ENCODE results near the gene FBXL2. TPM values are rescaled to one million over a fixed set of nuclear protein-coding genes. Genes with fewer than 3 reads are reported as not detected.

FBXL2 gene
- total RNA-seq, 3 donors from 2014 or later, result 0.43 to 5.6 (median 1.2) TPM

DNA sequence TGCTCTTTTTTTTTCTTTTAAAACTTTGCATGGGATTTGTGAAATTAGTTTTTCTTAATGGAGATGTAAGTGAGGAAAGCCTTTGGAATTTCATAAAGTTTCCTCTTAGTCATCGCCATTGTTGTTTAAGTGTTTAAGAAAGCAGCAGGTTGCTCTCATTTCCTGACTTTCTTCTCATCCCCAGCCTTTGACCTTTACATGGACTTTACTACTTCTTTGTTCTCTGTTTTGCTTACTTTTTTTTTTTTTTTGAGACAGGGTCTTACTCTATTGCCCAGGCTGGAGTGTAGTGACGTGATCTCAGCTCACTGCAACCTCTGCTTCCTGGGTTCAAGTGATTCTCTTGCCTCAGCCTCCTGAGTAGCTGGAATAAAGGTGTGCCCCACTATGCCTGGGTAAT, 38.6 kb downstream of the FBXL2 start:
- TF ChIP-seq, protein P1, sequence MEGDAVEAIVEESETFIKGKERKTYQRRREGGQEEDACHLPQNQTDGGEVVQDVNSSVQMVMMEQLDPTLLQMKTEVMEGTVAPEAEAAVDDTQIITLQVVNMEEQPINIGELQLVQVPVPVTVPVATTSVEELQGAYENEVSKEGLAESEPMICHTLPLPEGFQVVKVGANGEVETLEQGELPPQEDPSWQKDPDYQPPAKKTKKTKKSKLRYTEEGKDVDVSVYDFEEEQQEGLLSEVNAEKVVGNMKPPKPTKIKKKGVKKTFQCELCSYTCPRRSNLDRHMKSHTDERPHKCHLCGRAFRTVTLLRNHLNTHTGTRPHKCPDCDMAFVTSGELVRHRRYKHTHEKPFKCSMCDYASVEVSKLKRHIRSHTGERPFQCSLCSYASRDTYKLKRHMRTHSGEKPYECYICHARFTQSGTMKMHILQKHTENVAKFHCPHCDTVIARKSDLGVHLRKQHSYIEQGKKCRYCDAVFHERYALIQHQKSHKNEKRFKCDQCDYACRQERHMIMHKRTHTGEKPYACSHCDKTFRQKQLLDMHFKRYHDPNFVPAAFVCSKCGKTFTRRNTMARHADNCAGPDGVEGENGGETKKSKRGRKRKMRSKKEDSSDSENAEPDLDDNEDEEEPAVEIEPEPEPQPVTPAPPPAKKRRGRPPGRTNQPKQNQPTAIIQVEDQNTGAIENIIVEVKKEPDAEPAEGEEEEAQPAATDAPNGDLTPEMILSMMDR (IDR thresholded peaks at IDR 0.05), result no peak
- no peaks in the 10 kb centered on the region for H3K4me1 ChIP-seq (ENCODE audit: low read depth)
- no peaks in the 10 kb centered on the region for H3K36me3 ChIP-seq (ENCODE audit: low read depth)
- no peaks in the 10 kb centered on the region for H3K9me3 ChIP-seq
- intact Hi-C loops (cut with DNase I, micrococcal nuclease), result no loop called here
- no peak for ATAC-seq
- DNase-seq, result no peak
- no peak overlapping the region for H3K4me3 ChIP-seq

DNA sequence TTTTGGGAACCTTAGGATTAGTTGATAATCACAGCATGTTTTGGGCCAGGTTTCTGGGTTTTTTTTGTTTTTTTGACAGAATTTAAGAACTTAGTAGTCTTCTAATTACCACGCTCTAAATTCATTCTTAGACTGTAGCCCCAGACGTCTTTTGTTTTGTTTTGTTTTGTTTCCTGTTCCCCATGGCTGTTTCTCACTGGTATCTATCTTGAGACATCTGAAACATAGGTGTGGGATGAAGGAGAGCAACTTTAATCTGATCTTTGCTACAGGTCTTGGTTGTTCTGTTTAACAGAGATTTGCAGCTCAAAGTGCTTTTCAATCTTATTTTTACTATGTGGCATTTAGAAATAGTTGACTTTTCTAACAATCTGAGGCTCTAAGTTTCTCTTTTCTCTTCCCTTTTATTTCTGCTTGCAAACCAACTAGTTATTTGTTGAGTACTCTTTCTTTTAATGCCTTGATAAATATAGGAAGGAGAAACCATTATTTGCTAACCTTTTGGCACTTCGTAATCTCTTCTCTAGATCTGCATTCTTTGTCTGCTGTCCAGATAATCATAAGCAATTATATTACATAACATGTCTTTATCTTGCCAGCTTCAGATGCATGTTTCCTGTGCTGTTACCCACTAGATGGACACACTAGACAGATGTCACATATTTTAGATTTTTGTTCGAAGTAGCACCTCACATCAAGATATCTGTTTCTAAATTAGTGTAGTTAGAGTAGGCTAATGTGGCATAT, 40.9 kb downstream of the FBXL2 start:
- H3K4me1 ChIP-seq (ENCODE audit: low read depth), result no peaks in the 10 kb centered on the region
- intact Hi-C loops (cut with DNase I, micrococcal nuclease), result no loop called here
- H3K36me3 ChIP-seq (ENCODE audit: low read depth), result no peaks in the 10 kb centered on the region
- TF ChIP-seq, protein P1 (IDR thresholded peaks at IDR 0.05), result no peak
- DNase-seq (no peak), ATAC-seq (no peak)
- H3K9me3 ChIP-seq, result no peaks in the 10 kb centered on the region
- no peak overlapping the region for H3K4me3 ChIP-seq

DNA sequence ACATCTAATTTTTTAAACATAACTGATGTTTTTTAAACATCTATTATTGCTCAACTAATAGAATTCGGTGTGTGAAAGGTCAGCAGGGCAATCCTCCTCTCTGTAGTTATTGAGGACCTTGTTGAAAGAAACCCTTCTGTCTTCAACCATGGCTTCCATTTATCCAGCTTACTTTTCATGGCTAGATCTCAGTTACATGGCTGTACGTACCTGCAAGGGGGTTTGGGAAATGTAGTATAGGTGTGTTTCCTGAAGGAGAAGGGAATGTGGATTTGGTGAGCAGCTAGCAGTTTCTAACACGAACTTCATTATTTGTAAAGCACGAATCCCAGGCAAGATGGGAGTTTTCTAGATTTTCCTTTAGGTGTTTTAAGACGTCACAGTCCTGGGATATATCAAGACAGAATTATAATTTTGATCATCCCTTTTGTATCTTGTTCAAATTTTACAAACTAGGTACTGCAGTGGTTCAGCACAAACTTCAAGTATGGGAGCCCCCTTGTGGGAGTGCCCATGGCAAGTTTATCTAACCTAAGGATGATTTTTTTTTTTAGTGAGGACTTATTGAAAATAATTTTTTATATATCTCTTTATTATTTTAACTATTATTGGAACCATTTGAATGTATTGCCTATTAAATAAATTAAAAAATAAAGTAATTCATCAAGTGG, 41.6 kb downstream of the FBXL2 start:
- no peaks in the 10 kb centered on the region for H3K4me1 ChIP-seq (ENCODE audit: low read depth)
- H3K9me3 ChIP-seq, result no peaks in the 10 kb centered on the region
- intact Hi-C loops (cut with DNase I, micrococcal nuclease), result no loop called here
- TF ChIP-seq, protein P1 (IDR thresholded peaks at IDR 0.05), result no peak
- ATAC-seq (no peak), DNase-seq (no peak)
- no peak overlapping the region for H3K4me3 ChIP-seq
- H3K36me3 ChIP-seq (ENCODE audit: low read depth), result no peaks in the 10 kb centered on the region

DNA sequence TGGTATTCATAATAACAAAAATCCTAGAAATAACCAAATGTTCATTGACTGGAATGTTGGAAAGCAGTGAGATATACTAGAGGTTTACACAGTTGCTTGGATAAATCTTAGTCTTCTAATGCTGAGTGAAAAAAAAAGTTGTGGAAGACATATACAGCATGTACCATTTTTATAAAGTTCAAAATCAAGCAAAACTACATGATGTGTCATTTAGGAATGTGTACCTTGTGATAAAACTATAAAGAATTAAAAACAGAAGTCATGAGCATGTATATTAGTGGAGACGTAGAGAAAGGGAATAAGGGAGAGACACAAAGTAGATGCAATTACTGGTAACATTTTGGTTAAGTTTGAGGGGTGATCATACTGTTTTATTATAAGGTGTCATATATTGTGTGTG, 45.2 kb downstream of the FBXL2 start:
- Histone ChIP-seq H3K9me3 (no peaks in the 10 kb centered on the region), H3K4me1 (ENCODE audit: low read depth) (no peaks in the 10 kb centered on the region), H3K36me3 (ENCODE audit: low read depth) (no peaks in the 10 kb centered on the region), H3K4me3 (no peak overlapping the region)
- intact Hi-C loops (cut with DNase I, micrococcal nuclease), result no loop called here
- TF ChIP-seq, protein P1 (IDR thresholded peaks at IDR 0.05), result no peak
- no peak for DNase-seq
- ATAC-seq, result no peak

DNA sequence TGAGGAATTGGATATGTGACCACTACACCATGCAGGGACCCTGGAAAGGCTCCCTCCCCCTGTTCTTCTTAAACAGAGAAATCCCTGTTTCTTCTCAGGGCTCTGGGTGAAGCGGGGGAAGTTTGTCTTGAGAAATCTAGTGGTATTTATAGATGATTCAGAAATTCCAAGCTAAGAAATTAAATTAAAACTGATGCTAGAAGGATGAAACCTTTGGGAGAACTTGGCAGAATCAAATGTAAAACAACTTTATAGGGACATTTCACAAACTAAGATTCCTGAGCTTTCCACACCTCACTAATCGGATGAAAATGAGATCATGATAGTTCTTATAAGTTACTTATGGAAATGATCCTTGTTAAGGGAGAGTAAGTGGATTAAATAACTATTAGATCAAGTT, 54.2 kb downstream of the FBXL2 start:
- DNase-seq (no peak), ATAC-seq (no peak)
- Histone ChIP-seq H3K36me3 (ENCODE audit: low read depth) (no peaks in the 10 kb centered on the region), H3K4me3 (no peak overlapping the region), H3K4me1 (ENCODE audit: low read depth) (no peaks in the 10 kb centered on the region), H3K9me3 (peaks cover 16% of the 10 kb centered on the region)
- intact Hi-C loops (cut with DNase I, micrococcal nuclease), result no loop called here
- TF ChIP-seq, protein P1 (IDR thresholded peaks at IDR 0.05), result no peak

All from mucosa of descending colon (tissue), 3 donors.